ENCODE measurements around the gene BCL2L1.
"Not testable (repeated sequence)": the region's sequence is repeated elsewhere in the genome, so short reads cannot be mapped to it uniquely, and the experiment has no call there.

Gene BCL2L1

GRCh38 chr20:31630187-31630790 lies 92.4 kb downstream of the BCL2L1 start:
- no peak for DNase-seq (ENCODE audit: insufficient read length, low spot score)
- TF ChIP-seq POLR2AphosphoS5 (IDR thresholded peaks at IDR 0.05; ENCODE audit: low read depth, low read length) (no peak), TAF1 (IDR thresholded peaks at IDR 0.05; ENCODE audit: low read depth, low read length) (no peak), PAX5 (IDR thresholded peaks at IDR 0.05; ENCODE audit: insufficient read depth, low read length, severe bottlenecking) (no peak), POLR2A (IDR thresholded peaks at IDR 0.05; ENCODE audit: low read depth, low read length) (no peak), POU2F2 (IDR thresholded peaks at IDR 0.05; ENCODE audit: low read depth, low read length) (no peak), SPI1 (IDR thresholded peaks at IDR 0.05; ENCODE audit: low read depth, low read length) (peak; percentile 26)
- no peak for FAIRE-seq

GRCh38 chr20:31628057-31628456 lies 94.6 kb downstream of the BCL2L1 start:
- not testable (repeated sequence) for DNase-seq (ENCODE audit: insufficient read length, low spot score); FAIRE-seq

- not testable (repeated sequence) for DNase-seq (ENCODE audit: insufficient read length, low spot score); FAIRE-seq
Measured at GRCh38 chr20:31626534-31626933, 96.1 kb downstream of the BCL2L1 start.

- DNase-seq (ENCODE audit: insufficient read length, low spot score); FAIRE-seq: not testable (repeated sequence)
Measured at GRCh38 chr20:31623123-31623505, 99.6 kb downstream of the BCL2L1 start.

GRCh38 chr20:31620246-31620645 lies 102.4 kb downstream of the BCL2L1 start:
- DNase-seq (ENCODE audit: insufficient read length, low spot score) (no peak), FAIRE-seq (no peak)
- TF ChIP-seq POLR2A (IDR thresholded peaks at IDR 0.05; ENCODE audit: low read depth, low read length) = no peak
- TF ChIP-seq PAX5 (IDR thresholded peaks at IDR 0.05; ENCODE audit: insufficient read depth, low read length, severe bottlenecking) = no peak
- no peak for TF ChIP-seq SPI1 (IDR thresholded peaks at IDR 0.05; ENCODE audit: low read depth, low read length)
- no peak for TF ChIP-seq POU2F2 (IDR thresholded peaks at IDR 0.05; ENCODE audit: low read depth, low read length)
- no peak for TF ChIP-seq POLR2AphosphoS5 (IDR thresholded peaks at IDR 0.05; ENCODE audit: low read depth, low read length)
- TF ChIP-seq TAF1 (IDR thresholded peaks at IDR 0.05; ENCODE audit: low read depth, low read length) = no peak

- DNase-seq (ENCODE audit: insufficient read length, low spot score) = no peak
- FAIRE-seq = peak; percentile 43
- peak; percentile 78 for TF ChIP-seq SPI1 (IDR thresholded peaks at IDR 0.05; ENCODE audit: low read depth, low read length)
- TF ChIP-seq TAF1 (IDR thresholded peaks at IDR 0.05; ENCODE audit: low read depth, low read length) = no peak
Measured at GRCh38 chr20:31617432-31618104, 105.1 kb downstream of the BCL2L1 start.

GRCh38 chr20:31615416-31615815 lies 107.3 kb downstream of the BCL2L1 start:
- FAIRE-seq = no peak
- TF ChIP-seq POU2F2 (IDR thresholded peaks at IDR 0.05; ENCODE audit: low read depth, low read length) (no peak), POLR2A (IDR thresholded peaks at IDR 0.05; ENCODE audit: low read depth, low read length) (no peak), SPI1 (IDR thresholded peaks at IDR 0.05; ENCODE audit: low read depth, low read length) (no peak), PAX5 (IDR thresholded peaks at IDR 0.05; ENCODE audit: insufficient read depth, low read length, severe bottlenecking) (no peak), TAF1 (IDR thresholded peaks at IDR 0.05; ENCODE audit: low read depth, low read length) (no peak), POLR2AphosphoS5 (IDR thresholded peaks at IDR 0.05; ENCODE audit: low read depth, low read length) (no peak)
- DNase-seq (ENCODE audit: insufficient read length, low spot score) = no peak

All from GM12891 (cell line).